Astrocyte (in vitro differentiated cells and primary cell): ENCODE data around the gene COL9A3.

Experiments used
- CTCF ChIP-seq: IDR thresholded peaks from 2 replicates; pipeline ENCODE4 v1.5.1; 2011; ENCODE audit warnings: low read depth, mild to moderate bottlenecking, inconsistent platforms, low read length, moderate library complexity; ENCODE audit not compliant: insufficient read depth
- EZH2 ChIP-seq: IDR thresholded peaks from 2 replicates; pipeline ENCODE4 v1.6.1; 2012; ENCODE audit warnings: mild to moderate bottlenecking, low read length, inconsistent platforms; ENCODE audit not compliant: insufficient read depth

- TF ChIP-seq CTCF (no peak), EZH2 (no peak)
Observed at GRCh38 chr20:62799036-62799435, 17.8 kb upstream of the COL9A3 start.
